HG03045 (cell line): ENCODE measurements around the gene TREML4.

Source experiments
- ATAC-seq: cut with Tn5 transposase; IDR thresholded peaks from one replicate; pipeline ENCODE4 v1.9.1; 2021; ENCODE audit warnings: mild to moderate bottlenecking, moderate library complexity; ENCODE audit not compliant: unreplicated experiment

Gene TREML4

DNA sequence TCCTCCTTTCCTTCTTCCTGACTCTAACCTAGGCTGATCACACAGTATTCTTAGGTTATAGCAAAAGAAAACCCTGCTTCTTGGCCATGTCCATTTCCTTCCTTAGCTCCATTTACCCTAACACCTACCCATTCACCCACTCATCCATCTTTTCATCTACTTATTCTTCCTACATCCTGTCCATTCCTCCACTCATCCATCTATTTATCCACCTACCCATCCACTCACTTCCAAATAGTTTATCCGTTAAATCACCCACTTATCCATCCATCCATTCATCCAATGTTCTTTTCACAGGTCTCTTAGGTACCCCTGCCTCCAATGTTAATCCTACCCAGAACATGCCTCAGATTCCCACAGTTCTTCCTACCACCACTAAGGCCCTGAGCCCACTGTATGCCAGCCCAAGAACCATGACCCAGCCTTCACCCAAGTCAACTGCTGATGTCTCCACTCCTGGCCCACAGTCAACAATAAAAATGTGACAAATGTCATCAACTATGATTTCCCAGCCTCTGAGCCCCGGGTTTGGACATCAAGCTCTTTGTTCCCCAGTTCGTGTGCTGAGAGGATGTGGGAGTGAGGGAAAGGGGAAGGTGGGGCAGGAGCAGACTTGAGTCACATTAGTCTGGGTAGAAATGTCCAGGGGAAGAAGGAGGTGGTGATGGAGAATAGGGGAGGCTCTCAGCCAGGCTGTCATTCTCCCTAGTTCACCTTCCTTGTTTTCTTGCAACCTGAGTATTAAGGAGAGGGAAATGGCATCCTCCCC is 24.4 kb downstream of the TREML4 start:
- ATAC-seq = no peak

DNA sequence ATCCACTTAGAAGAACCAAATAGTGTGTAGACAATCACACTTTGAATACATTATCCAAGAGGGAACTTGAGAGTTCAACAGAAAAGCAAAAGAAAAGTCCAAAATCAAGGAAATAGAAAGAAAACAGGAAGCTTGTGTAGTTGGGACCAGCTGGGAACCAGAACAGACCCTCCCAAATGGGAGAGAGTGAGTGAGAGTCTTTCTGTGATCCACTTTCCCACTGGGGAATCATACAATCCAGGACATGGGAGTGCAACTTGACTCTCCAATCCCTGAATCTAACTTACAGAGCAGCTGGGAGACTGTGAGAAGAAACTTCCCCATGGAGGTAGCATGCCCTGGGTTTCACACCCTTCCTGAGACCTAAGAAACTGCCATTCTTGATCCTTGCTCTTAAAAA is 27.0 kb downstream of the TREML4 start:
- ATAC-seq = no peak

DNA sequence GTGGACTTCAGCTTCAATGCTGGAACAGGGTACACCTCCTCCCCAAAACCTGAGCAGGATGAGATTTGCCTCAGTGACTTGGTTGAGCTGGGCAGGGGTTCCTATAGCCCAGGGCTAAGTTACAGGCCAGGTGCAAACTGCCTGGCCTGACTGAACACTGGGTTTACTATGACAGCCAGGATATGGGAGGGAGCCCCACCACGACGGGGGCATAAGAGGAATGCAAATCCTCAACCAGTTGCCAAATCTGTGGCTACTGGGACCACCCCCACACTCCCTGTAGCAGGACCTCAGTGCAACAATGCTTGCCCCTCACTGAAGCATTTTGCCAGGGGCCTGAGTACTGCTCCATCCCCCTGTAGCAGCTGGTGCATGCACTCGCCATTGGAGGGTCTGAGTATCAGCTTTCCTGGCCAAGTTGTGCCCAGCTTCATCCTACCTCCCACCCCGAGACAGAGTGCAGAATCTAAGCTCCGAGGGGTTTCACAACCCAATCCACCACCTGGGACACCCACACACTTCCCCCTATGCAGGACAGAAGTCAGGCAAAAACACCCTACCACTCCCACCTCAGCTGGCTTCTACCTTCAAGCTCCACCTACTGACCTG is 27.6 kb downstream of the TREML4 start:
- peak; percentile 20 for ATAC-seq

DNA sequence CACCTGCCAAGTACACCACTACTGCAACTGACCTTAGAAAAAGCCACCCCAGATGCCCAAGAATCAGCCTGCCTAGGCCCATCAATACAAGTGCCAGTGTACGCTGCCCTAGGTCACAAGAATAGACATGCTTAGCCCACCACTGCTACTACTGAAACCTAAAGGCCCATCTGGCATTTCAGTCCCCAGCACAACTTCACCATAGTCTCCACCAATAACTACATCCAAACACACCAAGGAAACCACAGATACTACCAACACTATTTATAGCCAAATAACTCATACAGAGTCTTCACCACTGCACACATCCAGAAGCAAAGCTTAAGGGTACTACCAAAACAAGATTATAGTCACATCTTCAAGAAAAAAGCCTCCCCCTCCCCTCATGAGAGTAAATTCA is 28.2 kb downstream of the TREML4 start:
- ATAC-seq = peak; percentile 73

DNA sequence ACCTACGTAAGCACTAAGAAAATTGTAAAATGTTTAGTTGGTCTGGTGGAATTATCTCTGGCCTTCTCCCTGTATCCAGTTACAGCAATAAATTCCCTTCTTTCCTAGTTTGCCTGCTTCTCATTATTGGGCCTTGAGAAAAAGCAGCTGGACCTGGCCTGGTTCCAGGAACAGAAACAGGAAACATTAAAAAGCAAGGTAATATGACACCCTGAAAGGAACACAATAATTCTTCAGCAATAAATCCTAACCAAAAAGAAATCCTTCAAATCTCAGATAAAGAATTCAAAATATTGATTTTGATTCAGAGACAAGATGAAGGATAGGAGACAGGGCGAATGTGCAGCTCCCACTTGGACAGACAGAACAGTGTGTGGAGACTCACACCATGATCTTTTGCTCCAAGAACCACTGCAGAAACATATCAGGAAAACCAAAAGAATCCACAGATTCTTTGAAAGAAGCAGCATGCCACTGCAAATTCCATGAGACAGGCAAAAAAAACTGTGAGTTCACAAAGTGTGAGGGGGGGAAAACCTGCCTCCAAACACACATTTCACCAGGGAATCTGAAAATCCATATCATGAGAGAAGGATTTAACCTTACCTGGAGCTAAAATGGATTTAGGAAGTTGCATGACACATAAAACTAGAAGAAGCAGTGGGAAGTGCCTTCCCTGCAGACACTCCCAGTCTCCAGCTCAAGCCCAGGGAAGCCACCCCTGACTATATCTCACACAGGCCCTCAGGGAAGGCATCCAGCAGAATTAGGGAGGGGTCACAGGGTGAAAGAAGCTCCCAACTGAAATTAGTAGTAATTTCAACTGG is 29.4 kb downstream of the TREML4 start:
- ATAC-seq = no peak

DNA sequence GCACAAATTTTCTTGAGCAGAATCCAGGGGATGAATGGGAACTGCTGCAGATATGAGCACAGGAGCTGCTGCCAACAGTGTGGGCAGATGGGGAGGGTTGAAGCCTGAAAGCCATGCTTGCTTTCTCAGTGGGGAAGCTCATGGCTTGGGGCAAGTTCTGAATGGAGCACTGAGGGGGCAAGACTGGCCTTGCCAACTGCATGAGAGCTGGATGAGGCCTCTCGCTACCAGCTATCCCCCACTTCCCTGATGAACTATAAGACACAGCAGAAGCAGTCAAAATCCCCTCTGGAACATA is 30.0 kb downstream of the TREML4 start:
- no peak for ATAC-seq

DNA sequence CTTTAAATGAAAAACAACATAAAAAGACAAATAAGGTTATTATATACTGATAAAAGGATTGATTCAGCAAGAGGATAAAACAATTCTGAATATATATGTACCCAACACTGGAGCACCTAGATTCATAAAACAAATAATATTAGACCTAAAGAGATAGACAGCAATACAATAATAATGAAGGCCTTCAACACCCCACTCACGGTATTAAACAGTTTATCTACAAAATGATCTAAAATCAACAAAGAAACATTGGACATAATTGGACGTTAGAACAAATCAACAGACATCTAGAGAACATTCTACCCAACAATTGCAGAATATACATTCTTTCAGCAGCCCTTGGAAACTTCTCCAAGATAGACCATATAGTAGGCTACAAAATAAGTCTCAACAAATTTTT is 34.3 kb downstream of the TREML4 start:
- ATAC-seq = no peak

DNA sequence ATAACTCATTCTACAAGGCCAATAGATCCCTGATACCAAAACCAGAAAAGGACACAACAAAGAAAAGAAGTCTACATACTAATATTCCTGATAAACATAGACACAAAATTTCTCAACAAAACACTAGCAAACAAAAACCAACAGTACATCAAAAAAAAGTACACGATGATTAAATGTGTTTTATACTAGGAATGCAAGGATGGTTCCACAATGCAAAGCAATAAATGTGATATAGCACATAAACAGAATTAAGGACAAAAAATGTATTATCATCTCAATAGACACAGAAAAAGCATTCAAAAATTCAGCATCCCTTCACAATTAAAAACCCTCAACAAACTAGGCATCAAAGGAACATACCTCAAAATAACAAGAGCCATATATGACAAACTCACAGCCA is 35.1 kb downstream of the TREML4 start:
- no peak for ATAC-seq

DNA sequence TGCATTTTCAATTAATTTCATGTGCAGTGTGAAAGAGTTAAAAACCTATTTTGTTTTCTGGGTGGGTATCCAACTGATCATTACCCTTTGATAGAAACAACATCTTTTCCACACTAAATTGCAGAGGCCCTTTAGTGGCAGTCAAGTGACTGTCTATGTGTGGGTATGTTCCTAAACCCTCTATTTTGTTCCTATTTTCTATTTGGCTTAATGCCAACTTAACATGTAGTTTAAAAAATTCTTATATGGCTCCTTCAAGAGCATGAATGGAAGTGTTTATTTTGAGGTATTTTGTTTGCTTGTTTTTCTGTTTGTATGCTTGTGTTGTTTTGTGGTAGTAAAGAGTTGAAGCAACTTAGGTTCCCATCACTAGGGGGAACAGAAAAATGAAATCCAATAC is 38.4 kb downstream of the TREML4 start:
- no peak for ATAC-seq

DNA sequence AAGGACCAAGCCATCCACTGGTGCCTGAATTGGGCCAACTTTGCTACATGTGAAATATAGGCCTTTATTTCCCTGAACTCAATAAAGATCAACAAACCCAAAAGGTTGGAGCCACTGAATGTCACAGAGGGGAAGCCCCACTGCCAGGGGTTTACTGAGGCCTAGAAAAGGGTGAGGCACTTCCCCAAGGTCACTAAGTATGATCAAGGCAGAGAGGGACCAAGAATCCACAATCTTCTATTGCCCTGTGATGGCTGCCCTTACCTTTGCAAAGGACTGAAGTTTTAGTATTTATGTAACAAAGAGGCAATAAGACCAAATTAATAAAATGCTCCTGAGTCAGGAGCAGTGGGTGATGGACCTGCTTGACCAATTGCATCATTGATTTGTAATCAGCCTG is 40.3 kb downstream of the TREML4 start:
- ATAC-seq = no peak

DNA sequence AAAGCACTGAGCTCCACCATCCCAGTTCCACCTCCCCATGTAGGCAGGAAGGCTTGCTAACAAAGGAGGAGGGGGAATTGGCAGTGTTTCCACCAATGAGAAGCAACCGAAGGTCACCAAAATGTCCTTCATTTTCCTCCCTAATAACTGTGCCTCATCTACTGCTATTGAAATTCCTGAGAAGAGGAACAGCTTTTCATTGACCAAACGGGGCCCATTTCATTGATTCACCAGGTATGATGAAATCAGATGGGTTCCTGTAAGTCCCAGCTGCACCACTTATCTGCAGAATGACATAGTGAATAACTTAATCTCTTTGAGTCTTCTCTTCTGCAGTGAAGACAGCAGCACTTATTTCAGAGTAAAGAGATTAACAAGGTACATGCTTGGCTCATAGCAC is 41.0 kb downstream of the TREML4 start:
- ATAC-seq = no peak

DNA sequence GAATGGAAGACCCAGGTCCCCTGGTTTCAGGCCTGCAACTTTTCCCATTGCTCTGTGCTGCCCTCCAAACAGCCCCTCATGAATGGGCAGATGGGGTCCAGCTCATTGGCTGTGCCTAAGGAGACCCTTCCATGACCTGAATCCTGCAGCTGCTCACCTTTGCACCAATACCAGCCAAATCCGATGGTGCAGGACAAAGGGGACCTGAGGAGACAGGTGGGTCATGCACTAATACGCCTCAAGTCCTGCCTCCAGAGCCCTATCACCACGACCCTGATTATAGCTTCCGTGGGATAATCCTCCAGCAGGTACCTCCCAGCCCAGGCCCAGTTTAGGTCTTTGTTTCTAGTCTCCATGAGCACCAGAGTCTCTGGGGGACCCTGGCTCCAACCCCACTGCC is 41.6 kb downstream of the TREML4 start:
- ATAC-seq = no peak

DNA sequence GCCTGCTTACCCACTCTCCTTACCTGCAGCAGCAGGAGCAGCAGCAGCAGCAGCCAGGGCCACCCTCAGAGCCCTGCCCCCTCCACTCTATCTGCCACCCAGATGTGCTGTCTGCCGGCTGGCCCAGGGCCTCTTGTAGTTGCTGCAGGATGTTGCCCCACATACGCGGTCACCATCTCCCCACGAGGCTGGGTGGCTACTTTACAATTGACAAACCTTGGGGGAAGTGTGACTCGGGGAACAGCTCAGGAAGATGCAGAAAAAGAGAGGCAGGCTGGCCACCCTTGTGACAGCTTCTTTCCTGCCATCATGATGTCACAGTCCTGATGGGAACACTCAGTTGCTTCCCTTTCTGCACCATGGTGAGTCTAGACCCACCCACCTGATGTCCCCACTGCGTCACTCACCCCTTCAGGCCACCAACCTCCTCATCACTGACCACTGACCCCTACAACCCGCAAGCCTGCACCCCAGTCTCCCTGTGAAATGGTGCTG is 43.8 kb downstream of the TREML4 start:
- no peak for ATAC-seq

DNA sequence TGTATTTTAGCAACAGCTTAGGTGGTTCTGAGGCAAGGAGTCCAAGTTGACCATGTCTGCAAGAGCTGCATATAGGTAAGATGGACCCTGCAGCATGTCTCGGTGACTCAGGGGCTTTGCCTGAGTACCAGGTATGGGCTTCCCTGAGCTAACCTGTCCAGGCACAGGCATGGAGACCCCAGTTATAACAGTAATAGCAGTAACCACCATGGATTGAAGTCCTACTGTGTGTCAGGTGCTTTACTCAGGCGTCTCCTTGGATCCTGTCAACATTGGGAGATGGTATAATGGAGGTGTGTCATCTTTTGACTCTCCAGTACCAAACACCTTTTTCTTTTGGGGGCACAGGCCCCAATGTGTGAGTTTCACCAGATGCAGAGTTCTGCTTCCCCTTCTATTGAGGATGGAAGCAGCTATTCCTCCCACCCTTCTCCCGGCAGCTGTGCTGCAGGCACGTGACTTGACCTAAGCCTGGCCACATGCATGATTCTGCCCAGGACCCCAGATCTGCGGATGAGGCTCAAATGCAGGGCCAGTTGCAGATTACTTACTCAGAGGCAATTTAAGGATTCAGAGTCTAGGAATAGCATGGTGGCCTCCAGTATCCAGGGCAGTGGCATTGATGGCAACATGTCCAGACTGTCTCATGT is 44.6 kb downstream of the TREML4 start:
- ATAC-seq = no peak

DNA sequence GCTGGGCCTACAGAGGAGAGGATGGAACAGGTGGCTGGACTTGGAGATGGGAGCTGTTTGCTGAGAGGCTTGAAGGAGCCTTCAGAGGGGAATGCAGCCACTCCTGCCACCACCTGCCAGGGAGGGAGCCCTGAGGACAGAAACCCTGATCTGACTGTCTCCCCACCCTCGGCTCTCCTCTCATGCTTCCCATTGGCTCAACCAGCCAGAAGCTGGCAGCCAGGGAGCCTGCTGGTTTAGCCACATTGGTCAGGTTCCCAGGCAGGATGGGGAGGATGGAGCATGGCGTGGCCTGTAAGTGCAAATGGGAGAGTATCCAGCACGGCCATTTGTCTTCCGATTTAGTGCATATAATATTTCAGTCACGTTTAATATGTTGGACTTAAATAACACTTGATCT is 45.6 kb downstream of the TREML4 start:
- ATAC-seq = no peak

DNA sequence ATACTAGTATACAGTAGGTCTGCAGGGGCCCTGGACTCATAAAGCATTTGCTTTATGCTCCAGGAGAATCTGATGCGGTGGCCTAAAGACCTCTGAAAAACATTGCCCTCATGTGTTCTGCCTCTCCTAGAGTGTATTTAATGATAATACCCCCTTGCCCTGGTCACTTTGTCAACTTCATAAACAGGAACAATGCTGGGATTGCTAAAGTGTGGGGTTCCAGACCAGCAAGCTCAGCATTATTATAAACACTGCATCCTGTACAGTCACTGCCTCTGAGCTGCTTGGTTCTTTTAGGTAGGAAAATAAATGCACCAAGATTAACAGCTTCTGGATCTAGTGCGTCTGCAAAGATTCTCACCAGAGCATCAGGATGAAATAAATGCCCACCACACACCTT is 46.1 kb downstream of the TREML4 start:
- no peak for ATAC-seq

DNA sequence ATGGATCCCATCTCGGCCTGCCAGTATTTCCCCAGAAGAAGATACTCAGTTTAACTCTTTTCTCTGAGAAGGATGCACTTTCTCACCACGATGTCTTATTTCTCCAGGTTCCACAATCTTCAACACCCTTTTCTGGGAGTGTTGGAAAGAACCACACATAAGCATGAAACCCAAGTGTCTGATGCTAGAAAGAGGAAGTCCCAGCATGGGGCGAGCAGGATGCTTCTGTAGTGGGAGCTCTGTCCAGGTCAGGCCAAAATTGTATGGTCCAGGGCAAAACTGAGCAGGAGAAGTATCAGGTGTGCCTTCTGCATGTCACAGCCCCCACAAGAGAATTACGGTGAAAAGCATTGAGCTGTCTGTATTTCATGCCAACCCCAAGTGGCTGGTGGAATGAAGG is 47.3 kb downstream of the TREML4 start:
- ATAC-seq = no peak

DNA sequence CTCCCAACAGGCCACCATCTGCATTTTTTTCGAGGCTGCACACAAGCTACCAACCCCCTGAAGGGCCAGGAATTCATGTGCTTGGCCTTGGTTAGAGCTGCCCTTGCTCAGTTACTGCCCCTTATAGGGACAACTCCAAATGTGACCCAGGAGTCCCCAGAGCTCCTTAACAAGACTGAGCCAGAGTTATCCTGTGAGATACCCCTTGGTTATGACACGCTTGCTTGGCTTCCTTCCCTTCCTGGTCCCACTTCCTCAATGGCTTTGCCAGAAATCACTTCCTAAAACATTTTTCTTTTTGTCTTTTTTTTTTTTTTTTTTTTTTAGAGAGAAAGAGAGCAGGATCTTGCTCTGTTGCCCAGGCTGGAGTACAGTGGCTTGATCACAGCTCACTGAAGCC is 49.5 kb downstream of the TREML4 start:
- no peak for ATAC-seq

DNA sequence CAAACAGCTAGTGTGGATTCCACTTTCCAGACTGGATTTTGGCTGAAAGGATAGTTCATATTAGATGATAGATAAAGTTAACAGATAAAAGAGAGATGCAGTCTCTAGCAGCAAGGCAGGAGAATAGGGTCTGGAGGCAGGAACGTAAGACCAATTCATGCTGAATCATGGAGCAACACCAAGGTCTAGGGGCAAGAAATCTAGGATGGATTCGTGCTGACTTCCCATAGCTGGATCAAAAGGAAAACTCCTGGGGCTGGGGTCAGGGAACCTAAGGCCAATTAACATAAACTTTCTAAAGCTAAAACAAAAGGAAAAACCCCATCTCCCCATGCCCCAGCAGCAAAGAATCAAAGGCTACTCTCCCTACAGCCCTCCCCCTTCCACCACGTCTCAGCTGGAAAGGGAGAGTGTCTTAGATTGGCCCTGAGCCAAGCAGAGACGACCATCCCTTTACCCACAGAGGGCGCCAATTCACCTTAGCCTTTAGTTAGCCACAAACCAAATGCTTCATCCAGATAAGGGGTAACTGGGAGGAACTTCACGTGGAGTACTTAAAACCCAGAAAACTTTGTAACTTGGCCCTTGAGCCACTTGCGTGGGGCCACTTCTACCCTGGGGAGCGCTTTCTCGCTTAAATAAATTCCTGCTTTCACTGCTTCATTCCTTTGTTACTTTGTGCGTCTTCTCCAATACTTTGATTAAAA is 50.7 kb downstream of the TREML4 start:
- ATAC-seq = no peak

DNA sequence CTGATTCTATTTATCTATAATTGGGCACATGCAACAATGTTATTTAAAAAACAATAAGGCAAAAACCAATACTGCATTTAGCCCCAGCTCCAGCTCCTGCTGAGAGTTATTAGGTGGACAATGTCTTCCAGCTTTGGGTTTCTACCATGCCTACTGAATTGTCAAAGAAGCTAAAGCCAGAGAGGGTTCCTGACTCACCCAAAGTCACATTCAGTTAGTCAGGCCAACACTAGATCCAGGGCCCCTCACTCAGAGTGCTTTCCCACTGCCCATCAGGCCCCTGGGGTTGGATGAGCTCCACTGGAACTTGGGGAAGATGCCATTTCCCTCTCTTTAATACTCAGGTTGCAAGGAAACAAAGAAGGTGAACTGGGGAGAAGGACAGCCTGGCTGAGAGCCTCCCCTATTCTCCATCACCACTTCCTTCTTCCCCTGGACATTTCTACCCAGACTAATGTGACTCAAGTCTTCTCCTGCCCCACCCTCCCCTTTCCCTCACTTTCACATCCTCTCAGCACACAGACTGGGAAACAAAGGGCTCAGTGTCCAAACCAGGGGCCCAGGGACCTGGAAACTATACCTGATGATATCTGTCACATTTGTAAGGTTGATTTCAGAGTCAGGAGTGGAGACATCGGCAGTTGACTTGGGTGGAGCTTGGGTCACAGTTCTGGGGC is 52.4 kb downstream of the TREML4 start:
- no peak for ATAC-seq
